ENCODE data around the gene ZMIZ1. TPM values are rescaled to one million over a fixed set of nuclear protein-coding genes. Genes with fewer than 3 reads are reported as not detected.

The ZMIZ1 gene
- polyA plus RNA-seq, 6 donors from 2014 or later = 0.11 to 2.9 (median 1.5) TPM

DNA sequence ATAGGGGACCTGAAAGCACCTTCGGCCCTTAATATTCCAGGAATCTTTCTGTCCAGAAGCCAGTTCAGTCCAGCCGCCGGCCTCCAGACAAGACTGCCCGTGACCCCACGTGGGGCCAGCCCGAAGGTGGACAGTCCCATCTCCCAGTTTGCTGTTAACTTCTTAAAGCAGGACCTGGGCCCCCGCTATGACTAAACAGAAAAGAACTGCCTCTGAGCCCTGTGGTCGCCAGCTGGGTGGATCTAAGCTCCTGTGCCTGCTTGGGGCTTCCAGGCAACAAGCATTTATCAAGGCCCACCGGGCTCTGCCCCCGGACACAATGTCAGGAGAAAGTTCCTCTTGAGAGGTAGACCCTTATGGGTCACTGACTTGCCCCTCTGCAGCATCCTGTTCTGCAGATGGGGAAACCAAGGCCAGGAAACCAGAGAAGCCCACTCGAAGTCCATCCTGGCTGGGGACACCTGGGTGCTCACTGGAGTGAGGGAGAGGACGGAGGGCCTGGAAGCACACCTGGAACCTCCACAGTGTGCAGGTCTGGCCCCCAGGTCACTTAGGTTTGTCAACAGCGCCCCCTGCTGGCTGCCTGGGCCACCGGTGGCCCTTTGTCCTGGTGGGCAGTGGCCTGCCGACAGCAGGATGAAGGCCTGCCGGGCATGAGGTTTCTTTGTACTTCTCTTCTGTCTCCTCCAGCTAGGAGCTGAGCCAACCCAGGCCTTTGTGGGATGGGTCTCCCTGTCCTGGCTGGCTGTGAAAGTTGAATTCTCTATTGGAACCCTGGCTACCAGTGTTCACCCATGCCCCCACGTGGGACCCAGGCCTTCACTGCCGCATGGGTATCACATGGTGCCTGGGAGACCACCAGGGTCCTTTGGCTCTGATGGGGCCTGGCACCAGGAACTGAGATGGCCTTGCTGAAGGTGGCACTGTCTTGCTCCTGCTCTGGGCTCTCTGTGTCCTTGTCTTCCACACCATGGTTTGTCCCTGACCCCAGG is 128.0 kb downstream of the ZMIZ1 start:
- Mint-ChIP-seq H3K27me3 (peaks cover 0 to 21% (median 14%) of the 10 kb centered on the region in 3 donors), H3K4me1 (peaks cover 7 to 12% (median 12%) of the 10 kb centered on the region in 3 donors), H3K4me3 (no peak overlapping the region), H3K9me3 (peaks cover 0 to 5% (median 2%) of the 10 kb centered on the region in 7 donors), H3K36me3 (peaks cover 0 to 4% of the 10 kb centered on the region in 2 donors), H3K27ac (peak overlapping the region in 1 of 6 donors; percentile 49)
- DNase-seq (peak; percentile 58), ATAC-seq (ENCODE audit: low read depth in 2 of 2) (peak; percentile 41 to 57)

DNA sequence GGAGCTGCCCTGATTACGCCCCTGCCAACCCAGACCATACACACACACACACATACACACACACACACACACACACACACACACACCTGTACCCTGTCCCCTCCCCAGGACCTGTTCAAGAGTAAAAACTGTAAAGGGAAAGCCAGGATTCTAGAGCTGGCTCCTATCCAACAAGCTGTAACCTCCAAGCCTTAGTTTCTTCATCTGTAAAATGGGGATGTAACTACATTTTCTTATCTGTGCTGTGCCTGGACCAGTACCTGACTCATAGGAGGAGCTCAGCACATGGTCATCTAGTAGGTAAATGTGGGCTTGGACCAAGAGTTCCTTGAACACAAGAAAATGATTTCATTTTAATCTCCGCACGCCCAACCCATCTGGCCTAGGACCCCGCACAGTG is 128.8 kb downstream of the ZMIZ1 start:
- H3K27ac Mint-ChIP-seq = peak overlapping the region in 1 of 6 donors; percentile 54
- ATAC-seq (ENCODE audit: low read depth in 2 of 2) (no peak), DNase-seq (no peak)
- H3K4me1 Mint-ChIP-seq = peaks cover 7 to 12% (median 12%) of the 10 kb centered on the region in 3 donors
- no peak overlapping the region for H3K4me3 Mint-ChIP-seq
- peaks cover 0 to 18% (median 13%) of the 10 kb centered on the region in 3 donors for H3K27me3 Mint-ChIP-seq
- H3K36me3 Mint-ChIP-seq = no peaks in the 10 kb centered on the region
- peaks cover 0 to 3% (median 0%) of the 10 kb centered on the region in 7 donors for H3K9me3 Mint-ChIP-seq

DNA sequence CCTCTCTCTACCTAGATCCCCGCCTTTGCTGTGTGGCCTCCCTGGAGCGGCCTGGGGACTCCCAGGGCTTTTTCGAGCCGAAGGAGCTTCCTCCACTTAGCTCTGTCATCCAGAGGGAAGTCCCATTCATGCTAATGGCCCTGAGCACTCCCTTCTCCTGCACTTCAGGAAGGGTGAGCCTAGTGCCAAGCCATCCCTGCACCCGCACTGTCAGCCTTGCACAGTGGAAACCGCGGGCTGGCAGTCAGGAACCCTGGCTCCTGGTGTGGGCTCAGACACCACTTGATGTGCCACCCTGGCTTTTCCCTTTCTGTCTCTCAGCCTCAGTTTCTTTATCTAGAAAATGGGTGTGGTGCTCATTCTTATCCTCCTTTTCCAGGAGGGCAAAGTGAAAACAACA is 131.6 kb downstream of the ZMIZ1 start:
- Mint-ChIP-seq H3K4me1 (peaks cover 0 to 8% (median 0%) of the 10 kb centered on the region in 3 donors), H3K4me3 (no peak overlapping the region), H3K36me3 (no peaks in the 10 kb centered on the region), H3K27ac (no peak overlapping the region), H3K27me3 (peaks cover 0 to 4% (median 0%) of the 10 kb centered on the region in 3 donors), H3K9me3 (no peaks in the 10 kb centered on the region)
- ATAC-seq (ENCODE audit: low read depth in 2 of 2) (no peak), DNase-seq (no peak)

DNA sequence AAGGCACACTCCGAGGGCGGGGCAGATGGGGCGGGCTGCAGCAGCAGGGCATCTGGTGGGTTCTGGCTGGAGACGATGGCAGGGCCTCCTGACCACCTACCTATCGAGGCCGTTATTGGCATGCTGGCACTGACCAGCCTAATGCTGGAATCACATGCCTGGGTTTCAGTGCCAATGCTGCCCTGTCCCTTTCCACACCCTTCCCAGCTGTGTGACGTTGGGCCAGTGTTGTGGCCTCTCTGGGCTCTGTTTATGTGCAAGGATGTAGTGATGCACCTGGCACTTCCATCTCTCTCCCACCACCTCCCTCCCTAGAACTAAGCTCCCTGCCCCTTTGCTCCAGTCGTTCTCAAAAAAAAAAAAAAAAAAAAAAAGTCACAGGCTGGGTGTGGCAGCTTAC is 132.9 kb downstream of the ZMIZ1 start:
- Mint-ChIP-seq H3K4me1 (peaks cover 0 to 5% (median 0%) of the 10 kb centered on the region in 3 donors), H3K4me3 (no peak overlapping the region), H3K9me3 (no peaks in the 10 kb centered on the region), H3K27ac (no peak overlapping the region), H3K36me3 (no peaks in the 10 kb centered on the region), H3K27me3 (no peaks in the 10 kb centered on the region)
- ATAC-seq (ENCODE audit: low read depth in 2 of 2) (no peak), DNase-seq (no peak)

DNA sequence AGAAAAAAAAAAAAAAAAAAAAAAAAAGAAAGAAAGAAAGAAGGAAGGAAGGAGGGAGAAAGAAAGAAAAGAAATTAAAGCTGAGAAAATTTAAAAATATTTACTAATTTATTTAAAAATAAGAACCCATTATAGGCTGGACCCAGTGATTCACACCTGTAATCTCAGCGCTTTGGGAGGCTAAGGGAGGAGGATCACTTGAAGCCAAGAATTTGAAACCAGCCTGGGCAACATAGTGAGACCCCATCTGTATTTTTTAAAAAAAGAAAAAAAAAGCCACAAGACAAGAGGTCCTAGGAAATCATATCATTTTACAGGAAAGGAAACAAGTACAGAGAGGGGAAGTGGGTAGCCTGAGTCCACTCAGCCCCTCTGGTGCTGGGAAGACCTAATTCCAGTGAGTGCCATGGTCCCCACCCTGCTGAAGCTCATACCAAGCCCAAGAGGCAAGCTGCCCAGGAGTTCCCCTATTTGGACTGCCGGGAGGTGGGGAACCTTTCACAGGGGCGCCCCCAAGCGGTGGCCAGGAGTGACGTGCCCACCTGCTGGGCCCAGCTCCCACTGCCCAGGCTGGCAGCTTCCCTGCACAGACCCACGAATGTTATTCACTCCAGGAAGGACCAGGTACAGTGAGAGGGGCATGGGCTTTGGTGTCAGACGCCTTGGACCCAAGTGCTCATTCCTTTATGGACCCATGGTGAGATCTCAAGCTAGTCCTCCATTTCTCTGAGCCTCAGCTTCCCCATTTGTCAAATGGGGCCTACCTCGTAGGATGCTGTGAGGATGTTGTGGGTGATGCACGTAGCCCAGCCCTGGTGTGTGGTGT is 133.6 kb downstream of the ZMIZ1 start:
- Mint-ChIP-seq H3K27ac (peak overlapping the region in 1 of 6 donors; percentile 19), H3K36me3 (no peaks in the 10 kb centered on the region), H3K4me3 (no peak overlapping the region), H3K9me3 (no peaks in the 10 kb centered on the region), H3K4me1 (peaks cover 0 to 5% (median 0%) of the 10 kb centered on the region in 3 donors), H3K27me3 (no peaks in the 10 kb centered on the region)
- peak; percentile 51 to 70 for ATAC-seq (ENCODE audit: low read depth in 2 of 2)
- DNase-seq = peak; percentile 15

DNA sequence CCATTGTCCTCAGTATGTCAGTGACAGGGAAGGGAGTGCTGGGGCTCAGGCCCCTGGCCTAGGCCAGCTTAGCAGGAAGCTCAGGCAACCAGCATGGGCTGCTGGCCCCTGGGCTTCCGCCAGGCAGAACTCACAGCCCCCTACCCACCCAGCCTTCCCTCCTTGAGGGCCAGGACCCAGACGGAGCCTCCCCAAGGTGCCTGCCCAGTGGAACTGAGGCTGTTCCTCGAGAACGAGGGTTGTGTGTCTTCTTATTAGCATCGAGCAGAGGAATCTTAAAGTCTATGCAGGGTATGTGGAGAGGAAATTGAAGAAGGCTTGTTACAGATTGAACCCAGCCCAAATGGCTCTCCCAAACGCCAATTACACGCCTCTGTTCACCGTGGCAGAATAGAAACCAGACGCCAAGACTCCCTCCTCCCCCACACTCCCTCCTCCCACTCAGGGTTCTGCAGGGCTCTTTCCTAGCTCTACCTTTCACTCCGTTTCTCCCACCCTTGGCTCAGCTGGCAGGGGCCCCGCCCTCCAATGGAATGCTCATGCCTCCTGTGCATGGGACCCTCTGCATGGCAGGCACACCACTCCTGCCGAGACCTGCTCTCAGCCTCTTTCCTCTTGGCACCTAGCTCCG is 134.4 kb downstream of the ZMIZ1 start:
- no peaks in the 10 kb centered on the region for H3K9me3 Mint-ChIP-seq
- H3K4me1 Mint-ChIP-seq = peaks cover 0 to 5% (median 0%) of the 10 kb centered on the region in 3 donors
- DNase-seq (no peak), ATAC-seq (ENCODE audit: low read depth in 2 of 2) (no peak)
- H3K36me3 Mint-ChIP-seq = no peaks in the 10 kb centered on the region
- H3K4me3 Mint-ChIP-seq = no peak overlapping the region
- H3K27me3 Mint-ChIP-seq = no peaks in the 10 kb centered on the region
- H3K27ac Mint-ChIP-seq = peak overlapping the region in 1 of 6 donors; percentile 89

DNA sequence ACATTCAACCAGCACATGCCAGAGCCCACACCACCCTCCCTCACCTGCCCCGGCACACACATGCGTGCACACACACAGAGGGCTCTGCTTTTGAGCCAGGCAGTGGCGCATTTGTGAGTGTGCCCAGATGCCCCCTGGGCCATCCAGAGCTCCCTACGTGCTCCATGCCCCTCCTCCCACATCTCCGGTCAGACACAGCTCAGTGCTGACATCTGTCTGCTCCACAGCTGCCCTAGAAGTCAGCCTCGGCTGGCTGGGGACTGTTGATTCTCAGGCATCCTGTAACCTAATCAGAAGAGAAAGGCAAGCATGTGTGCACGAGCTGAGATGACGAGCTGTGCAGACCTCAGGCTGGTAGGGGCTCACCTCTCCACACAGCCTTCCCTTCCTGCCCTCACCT is 135.1 kb downstream of the ZMIZ1 start:
- Mint-ChIP-seq H3K36me3 (no peaks in the 10 kb centered on the region), H3K4me3 (no peak overlapping the region), H3K27me3 (no peaks in the 10 kb centered on the region), H3K9me3 (no peaks in the 10 kb centered on the region), H3K27ac (no peak overlapping the region), H3K4me1 (peaks cover 0 to 8% (median 3%) of the 10 kb centered on the region in 3 donors)
- no peak for ATAC-seq (ENCODE audit: low read depth in 2 of 2)
- DNase-seq = no peak

DNA sequence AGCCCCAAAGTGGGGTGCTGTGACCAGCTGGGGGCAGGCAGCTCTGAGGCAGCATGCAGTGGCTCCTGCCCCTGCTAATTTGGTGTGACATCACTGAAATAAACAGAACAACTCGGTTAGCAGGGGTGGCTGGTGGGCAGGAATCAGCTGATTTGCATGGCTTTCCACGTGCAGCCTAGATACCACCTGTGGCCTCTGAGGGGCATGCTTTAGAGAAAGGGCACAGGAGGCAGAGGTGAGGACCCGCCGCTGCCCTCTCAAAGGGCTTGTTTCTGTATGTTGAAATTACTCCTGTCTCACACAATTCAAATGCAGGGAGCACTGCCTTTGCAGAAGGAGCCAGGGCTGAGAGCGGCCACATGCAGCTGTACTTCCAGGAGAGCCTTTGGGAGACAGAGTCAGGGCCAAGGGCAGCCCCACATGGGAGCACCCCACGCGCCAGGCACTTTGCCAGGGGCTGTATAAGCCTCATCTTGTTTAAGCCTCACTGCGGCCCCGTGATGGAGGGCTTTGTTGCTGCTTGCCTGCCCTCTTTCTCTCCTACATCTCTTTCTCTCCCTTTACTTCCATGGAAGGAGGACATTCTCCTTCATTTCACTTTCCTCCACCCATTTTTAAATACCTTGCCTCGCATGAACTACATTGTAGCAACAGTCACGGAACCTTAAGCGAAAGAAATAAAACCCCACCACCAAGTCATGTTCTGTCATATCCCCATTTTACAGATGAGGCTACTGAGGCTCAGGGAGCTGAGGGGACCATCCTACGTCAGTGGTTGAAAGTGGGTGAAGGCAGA is 137.7 kb downstream of the ZMIZ1 start:
- H3K9me3 Mint-ChIP-seq = no peaks in the 10 kb centered on the region
- peaks cover 0 to 9% (median 5%) of the 10 kb centered on the region in 3 donors for H3K4me1 Mint-ChIP-seq
- H3K27me3 Mint-ChIP-seq = no peaks in the 10 kb centered on the region
- no peaks in the 10 kb centered on the region for H3K36me3 Mint-ChIP-seq
- ATAC-seq (ENCODE audit: low read depth in 2 of 2) = no peak
- peak overlapping the region in 1 of 8 donors; percentile 33 for H3K4me3 Mint-ChIP-seq
- H3K27ac Mint-ChIP-seq = peak overlapping the region in 1 of 6 donors; percentile 59
- DNase-seq = no peak

DNA sequence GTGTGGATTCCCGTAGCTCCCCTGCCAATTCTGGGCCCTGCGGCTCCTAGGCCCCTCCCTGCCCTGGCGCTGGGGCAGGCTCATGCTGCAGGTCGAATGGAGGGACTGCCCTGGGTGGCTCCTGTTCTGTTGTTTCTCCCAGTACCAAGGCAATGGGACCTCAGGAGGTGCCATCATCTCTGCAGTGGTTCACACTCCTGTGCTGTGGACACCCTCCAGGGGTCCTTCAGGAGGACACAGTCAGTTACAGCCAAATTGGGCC is 138.3 kb downstream of the ZMIZ1 start:
- Mint-ChIP-seq H3K36me3 (no peaks in the 10 kb centered on the region), H3K27me3 (no peaks in the 10 kb centered on the region), H3K27ac (no peak overlapping the region), H3K9me3 (no peaks in the 10 kb centered on the region), H3K4me3 (no peak overlapping the region), H3K4me1 (peaks cover 0 to 9% (median 5%) of the 10 kb centered on the region in 3 donors)
- ATAC-seq (ENCODE audit: low read depth in 2 of 2) (no peak), DNase-seq (no peak)

DNA sequence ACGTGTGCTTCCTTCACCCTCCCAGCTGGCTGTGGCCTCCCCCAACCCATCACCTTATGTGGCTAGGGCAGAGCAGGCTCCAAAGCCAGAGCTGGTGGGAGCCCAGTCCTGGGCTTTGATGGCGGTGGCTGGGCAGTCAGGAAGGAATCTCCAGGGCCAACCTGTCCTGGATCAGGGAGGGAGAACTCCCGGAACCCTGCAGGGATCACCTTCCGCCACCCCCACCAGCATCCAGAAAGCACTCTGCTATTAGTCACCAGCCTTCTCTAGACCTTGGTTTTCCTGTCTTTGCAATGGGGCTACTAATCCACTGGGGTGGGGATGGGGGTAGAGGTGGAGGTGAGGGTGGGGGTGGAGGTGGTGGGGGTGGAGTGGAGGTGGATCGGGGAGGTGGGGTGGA is 139.0 kb downstream of the ZMIZ1 start:
- Mint-ChIP-seq H3K27ac (no peak overlapping the region), H3K27me3 (no peaks in the 10 kb centered on the region), H3K9me3 (no peaks in the 10 kb centered on the region), H3K4me1 (peaks cover 0 to 9% (median 5%) of the 10 kb centered on the region in 3 donors), H3K36me3 (no peaks in the 10 kb centered on the region), H3K4me3 (no peak overlapping the region)
- ATAC-seq (ENCODE audit: low read depth in 2 of 2) (no peak), DNase-seq (no peak)

DNA sequence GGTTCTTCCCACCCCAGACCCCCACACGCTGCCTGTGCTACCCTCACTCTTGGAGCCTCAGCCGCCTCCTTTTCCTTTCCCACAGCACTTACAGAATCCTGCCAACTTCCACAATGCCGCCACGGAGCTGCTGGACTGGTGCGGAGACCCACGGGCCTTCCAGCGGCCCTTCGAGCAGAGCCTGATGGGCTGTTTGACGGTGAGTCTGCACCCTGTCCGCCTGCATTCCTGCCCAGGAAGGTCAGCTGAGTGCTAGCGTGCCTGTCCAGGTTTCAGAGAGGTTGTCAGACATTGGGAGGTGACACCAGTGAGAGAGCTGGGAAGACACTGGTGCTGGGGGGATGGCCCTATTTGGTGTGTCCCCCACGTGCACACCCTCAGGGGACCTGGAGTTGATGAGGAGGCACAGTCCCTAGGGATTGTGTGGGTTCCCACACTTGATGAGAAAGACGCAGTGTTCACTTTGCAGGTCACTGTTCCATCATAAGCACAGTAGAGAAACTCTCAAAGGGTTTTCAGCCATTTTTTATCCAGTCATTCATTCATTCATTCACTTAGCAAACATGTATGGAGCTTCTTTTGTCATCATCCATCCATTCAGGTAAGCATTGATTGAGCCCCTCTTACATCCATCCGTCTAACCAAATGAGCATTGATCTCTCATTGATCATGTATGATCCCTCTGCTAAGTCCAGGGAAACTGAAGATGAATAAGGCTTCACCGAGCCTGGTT is 139.7 kb downstream of the ZMIZ1 start:
- no peaks in the 10 kb centered on the region for H3K9me3 Mint-ChIP-seq
- ATAC-seq (ENCODE audit: low read depth in 2 of 2) = no peak

DNA sequence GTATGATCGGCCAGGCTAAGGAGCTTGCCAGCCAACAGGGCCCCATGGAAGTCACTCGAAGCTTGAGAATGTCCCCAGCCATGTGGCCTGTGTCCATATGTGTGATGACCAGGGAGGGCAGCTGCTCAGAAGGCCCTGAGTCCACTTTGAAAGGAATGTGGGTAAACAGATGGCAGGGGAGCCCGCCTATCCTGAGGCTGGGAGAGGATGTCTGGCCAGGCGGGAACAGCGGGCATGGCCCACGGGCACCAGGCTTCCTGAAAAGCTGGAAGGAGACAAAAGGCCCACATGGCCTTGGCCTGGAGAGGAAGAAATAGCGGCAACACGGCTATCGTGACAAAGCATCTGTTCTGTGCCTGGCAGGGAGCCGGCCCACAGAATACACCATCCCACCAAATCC is 140.6 kb downstream of the ZMIZ1 start:
- Mint-ChIP-seq H3K9me3 (no peaks in the 10 kb centered on the region), H3K36me3 (no peaks in the 10 kb centered on the region), H3K27me3 (no peaks in the 10 kb centered on the region), H3K27ac (peak overlapping the region in 2 of 6 donors; percentile 22 to 82), H3K4me1 (peaks cover 0 to 6% (median 5%) of the 10 kb centered on the region in 3 donors), H3K4me3 (peak overlapping the region in 1 of 8 donors; percentile 22)
- DNase-seq (no peak), ATAC-seq (ENCODE audit: low read depth in 2 of 2) (no peak)

More for the DNA sequence above, 139.7 kb downstream of the ZMIZ1 start:
- H3K4me1 Mint-ChIP-seq = peaks cover 0 to 9% (median 5%) of the 10 kb centered on the region in 3 donors
- no peak for DNase-seq
- H3K27me3 Mint-ChIP-seq = no peaks in the 10 kb centered on the region
- H3K36me3 Mint-ChIP-seq = no peaks in the 10 kb centered on the region
- H3K4me3 Mint-ChIP-seq = no peak overlapping the region
- no peak overlapping the region for H3K27ac Mint-ChIP-seq
